Uterus (tissue), 4 donors: ENCODE measurements around the gene NRXN2. TPM values are rescaled to one million over a fixed set of nuclear protein-coding genes. Genes with fewer than 3 reads are reported as not detected.

Experiments used
- DNase-seq, 2 donors: peaks; one replicate each; pipeline ENCODE4 v3.0.0-alpha.2; 2019 to 2020
- H3K27ac ChIP-seq, 2 donors: fragments of 200-600 bp; sonication (generic); 1 replicate in 1 of 2; 2 replicates in 1 of 2; pipeline ENCODE4 v1.5.1; 2016 to 2018
- H3K27me3 ChIP-seq, 2 donors: fragments of 200-600 bp; sonication (generic); one replicate each; pipeline ENCODE4 v1.5.1; 2018 to 2019; ENCODE audit warnings: control low read depth in 1 of 2
- H3K36me3 ChIP-seq, 2 donors: fragments of 200-600 bp; sonication (generic); one replicate each; pipeline ENCODE4 v1.5.1; 2019; ENCODE audit warnings: control low read depth in 1 of 2
- H3K4me1 ChIP-seq, 2 donors: fragments of 200-600 bp; sonication (generic); one replicate each; pipeline ENCODE4 v1.5.1; 2018 to 2019; ENCODE audit warnings: control low read depth in 1 of 2
- H3K4me3 ChIP-seq, 2 donors: fragments of 200-600 bp; sonication (generic); 1 replicate in 1 of 2; 2 replicates in 1 of 2; pipeline ENCODE4 v1.5.1; 2018 to 2019; ENCODE audit warnings: mild to moderate bottlenecking in 1 of 2
- H3K9me3 ChIP-seq, 2 donors: fragments of 200-600 bp; sonication (generic); one replicate each; pipeline ENCODE4 v1.5.1; 2019; ENCODE audit warnings: control low read depth in 1 of 2
- CTCF ChIP-seq, 4 experiments: fragments of 200-600 bp in 2 of 4; fragments of 450-650 bp in 2 of 4; sonication (generic) in 2 of 4; IDR thresholded peaks; one replicate each; pipeline ENCODE4 v1.5.1; 2016 to 2019; ENCODE audit warnings: antibody characterized with exemption in 4 of 4, mild to moderate bottlenecking in 2 of 4, moderate library complexity in 1 of 4
- POLR2A ChIP-seq, 2 donors: fragments of 450-650 bp; IDR thresholded peaks; one replicate each; pipeline ENCODE4 v1.6.1; 2016; ENCODE audit warnings: antibody characterized with exemption in 2 of 2, mild to moderate bottlenecking in 1 of 2, moderate library complexity in 1 of 2
- intact Hi-C: fragments of 100-400 bp; cut with DNase I; formaldehyde crosslinking; loops from one replicate; pipeline ENCODE4 v1.15.1; 2023; ENCODE audit warnings: low total_unique reads
- total RNA-seq, 4 donors: library from RNA; depleted of rRNA in 3 of 4; stranded (reverse); fragments of >200 nt in 3 of 4; gene quantifications; one replicate each; pipeline versions ENCODE4 v1.1.0 to v1.2.4, GENCODE V29; 2014 to 2023
- donor health status: DM: yes; HTN: yes; CAD: no.

The NRXN2 gene
- total RNA-seq, 4 donors from 2014 or later: 0.88 to 48.4 (median 12.6) TPM

- Histone ChIP-seq H3K4me3 (no peak overlapping the region), H3K4me1 (no peaks in the 10 kb centered on the region), H3K36me3 (no peaks in the 10 kb centered on the region), H3K27me3 (no peaks in the 10 kb centered on the region), H3K9me3 (no peaks in the 10 kb centered on the region), H3K27ac (no peak overlapping the region)
- TF ChIP-seq POLR2A (IDR thresholded peaks at IDR 0.05) (no peak), CTCF (IDR thresholded peaks at IDR 0.05) (no peak)
- no peak for DNase-seq
- intact Hi-C loops: no loop called here
Measured at GRCh38 chr11:64751580-64751979, 28.6 kb upstream of the NRXN2 start.

- Histone ChIP-seq H3K36me3 (no peaks in the 10 kb centered on the region), H3K4me1 (no peaks in the 10 kb centered on the region), H3K9me3 (no peaks in the 10 kb centered on the region), H3K27me3 (no peaks in the 10 kb centered on the region), H3K4me3 (no peak overlapping the region), H3K27ac (no peak overlapping the region)
- TF ChIP-seq POLR2A (IDR thresholded peaks at IDR 0.05) (no peak), CTCF (IDR thresholded peaks at IDR 0.05) (no peak)
- intact Hi-C loops: no loop called here
- DNase-seq: no peak
Measured at GRCh38 chr11:64751136-64751535, 28.1 kb upstream of the NRXN2 start.

GRCh38 chr11:64750361-64751054, 27.5 kb upstream of the NRXN2 start:
- Histone ChIP-seq H3K27me3 (no peaks in the 10 kb centered on the region), H3K36me3 (no peaks in the 10 kb centered on the region), H3K4me1 (no peaks in the 10 kb centered on the region), H3K27ac (no peak overlapping the region), H3K4me3 (no peak overlapping the region), H3K9me3 (no peaks in the 10 kb centered on the region)
- DNase-seq: no peak
- TF ChIP-seq CTCF (IDR thresholded peaks at IDR 0.05) (no peak), POLR2A (IDR thresholded peaks at IDR 0.05) (no peak)
- intact Hi-C loops: no loop called here

GRCh38 chr11:64747961-64748665, 25.1 kb upstream of the NRXN2 start:
- no peak for TF ChIP-seq POLR2A (IDR thresholded peaks at IDR 0.05)
- no peak for TF ChIP-seq CTCF (IDR thresholded peaks at IDR 0.05)
- Histone ChIP-seq H3K9me3 (no peaks in the 10 kb centered on the region), H3K4me3 (no peak overlapping the region), H3K36me3 (no peaks in the 10 kb centered on the region), H3K27me3 (no peaks in the 10 kb centered on the region), H3K27ac (peak overlapping the region; percentile 87 to 91), H3K4me1 (peaks cover 0 to 7% of the 10 kb centered on the region in 2 donors)
- peak in 1 of 2 donors; percentile 14 for DNase-seq
- intact Hi-C loops: no loop called here

GRCh38 chr11:64746486-64746885, 23.5 kb upstream of the NRXN2 start:
- H3K4me3 ChIP-seq: no peak overlapping the region

More at GRCh38 chr11:64746486-64746885, 23.5 kb upstream of the NRXN2 start:
- H3K27me3 ChIP-seq: no peaks in the 10 kb centered on the region
- no peak for TF ChIP-seq POLR2A (IDR thresholded peaks at IDR 0.05)
- TF ChIP-seq CTCF (IDR thresholded peaks at IDR 0.05): no peak
- peak overlapping the region; percentile 87 to 91 for H3K27ac ChIP-seq
- intact Hi-C loops: no loop called here
- no peaks in the 10 kb centered on the region for H3K36me3 ChIP-seq
- no peak for DNase-seq
- H3K4me1 ChIP-seq: peaks cover 0 to 7% of the 10 kb centered on the region in 2 donors
- H3K9me3 ChIP-seq: no peaks in the 10 kb centered on the region
